IMR-90 (cell line): ENCODE results near the gene AP3D1. TPM values are rescaled to one million over a fixed set of nuclear protein-coding genes. Genes with fewer than 3 reads are reported as not detected.

Experiments used
- ATAC-seq: fragments of 200-7000 bp; cut with Tn5 transposase; 2 replicates; pipeline ENCODE4 v1.9.1; 2020; ENCODE audit warnings: low read depth, mild to moderate bottlenecking, moderate library complexity
- BruUV-seq: library from RNA; stranded (reverse); fragments of 400-500 nt; replicated peaks from 2 replicates; lab custom pipeline; 2021; lab: Mats Ljungman, UMichigan
- CTCF ChIA-PET: fragments of 300-600 bp; formaldehyde crosslinking; extraction: SDS; loops from one replicate; lab custom pipeline; 2021; ENCODE audit warnings: antibody characterized with exemption; lab: Yijun Ruan, JAX
- POLR2A ChIA-PET: fragments of 300-600 bp; sonication (Branson Sonifier 250); formaldehyde crosslinking; loops from one replicate; lab custom pipeline; 2022; ENCODE audit warnings: antibody characterized with exemption; ENCODE audit not compliant: unreplicated experiment; lab: Charles Lee
- DNase-seq: peaks from one replicate; pipeline ENCODE4 v3.0.0; 2013
- H2AFZ ChIP-seq: replicated peaks from 2 replicates; pipeline ENCODE3; 2013; ENCODE audit warnings: low read length, mild to moderate bottlenecking; ENCODE audit not compliant: poor library complexity
- H2AK5ac ChIP-seq: 2 replicates; pipeline ENCODE4 v1.6.1; 2013; ENCODE audit warnings: low read depth, low read length, inconsistent platforms
- H2AK9ac ChIP-seq: replicated peaks from 2 replicates; pipeline ENCODE3; 2013; ENCODE audit warnings: mild to moderate bottlenecking, low read depth, low read length, moderate library complexity; ENCODE audit not compliant: poor library complexity
- H2BK120ac ChIP-seq: 2 replicates; pipeline ENCODE4 v1.6.1; 2013; ENCODE audit warnings: low read depth, low read length, inconsistent platforms
- H2BK15ac ChIP-seq: 3 replicates; pipeline ENCODE4 v1.6.1; 2013; ENCODE audit warnings: low read depth, low read length, inconsistent platforms
- H2BK20ac ChIP-seq: 2 replicates; pipeline ENCODE4 v1.6.1; 2013; ENCODE audit warnings: low read depth, mild to moderate bottlenecking, inconsistent platforms, low read length, moderate library complexity
- H2BK5ac ChIP-seq: 2 replicates; pipeline ENCODE4 v1.6.1; 2013; ENCODE audit warnings: mild to moderate bottlenecking, low read depth, low read length, inconsistent platforms; ENCODE audit not compliant: poor library complexity, severe bottlenecking
- H3K14ac ChIP-seq: replicated peaks from 2 replicates; pipeline ENCODE4 v1.6.1; 2013; ENCODE audit warnings: low read depth, low read length, inconsistent platforms
- H3K18ac ChIP-seq: 2 replicates; pipeline ENCODE4 v1.6.1; 2013; ENCODE audit warnings: low read depth, low read length, control low read depth
- H3K23ac ChIP-seq: 2 replicates; pipeline ENCODE4 v1.6.1; 2013; ENCODE audit warnings: low read depth, low read length, inconsistent platforms
- H3K27ac ChIP-seq: 2 replicates; pipeline ENCODE4 v1.5.1; 2013; ENCODE audit warnings: mild to moderate bottlenecking, control low read depth, low read length; ENCODE audit not compliant: insufficient read depth
- H3K27me3 ChIP-seq: 2 replicates; pipeline ENCODE4 v1.6.1; 2013; ENCODE audit warnings: low read length; ENCODE audit not compliant: control insufficient read depth, insufficient read depth
- H3K36me3 ChIP-seq: 2 replicates; pipeline ENCODE4 v1.6.1; 2013; ENCODE audit warnings: low read length, mixed read lengths; ENCODE audit not compliant: control insufficient read depth, insufficient read depth
- H3K4ac ChIP-seq: 2 replicates; pipeline ENCODE4 v1.6.1; 2013; ENCODE audit warnings: low read depth, low read length, inconsistent platforms
- H3K4me1 ChIP-seq: 2 replicates; pipeline ENCODE4 v1.6.1; 2013; ENCODE audit warnings: low read length, mixed read lengths; ENCODE audit not compliant: control insufficient read depth, insufficient read depth
- H3K4me2 ChIP-seq: 2 replicates; pipeline ENCODE4 v1.6.1; 2013; ENCODE audit warnings: low read depth, mild to moderate bottlenecking, control low read depth, low read length, moderate library complexity
- H3K4me3 ChIP-seq: 2 replicates; pipeline ENCODE4 v1.5.1; 2013; ENCODE audit warnings: low read depth, mild to moderate bottlenecking, control low read depth, low read length, moderate library complexity; ENCODE audit not compliant: insufficient read depth
- H3K56ac ChIP-seq: 2 replicates; pipeline ENCODE4 v1.6.1; 2013; ENCODE audit warnings: low read length, inconsistent platforms; ENCODE audit not compliant: insufficient read depth; ENCODE audit errors: extremely low read depth
- H3K79me1 ChIP-seq, 2 experiments: 2 replicates each; pipeline ENCODE4 v1.6.1; 2013; ENCODE audit warnings: low read length in 2 of 2, inconsistent platforms in 1 of 2, low read depth in 1 of 2
- H3K9ac ChIP-seq: 2 replicates; pipeline ENCODE4 v1.6.1; 2013; ENCODE audit warnings: low read depth, low read length, control low read depth
- H3K9me1 ChIP-seq: 2 replicates; pipeline ENCODE4 v1.6.1; 2013; ENCODE audit warnings: low read length, inconsistent platforms; ENCODE audit not compliant: insufficient read depth
- H3K9me3 ChIP-seq: 2 replicates; pipeline ENCODE4 v1.6.1; 2013; ENCODE audit warnings: low read length; ENCODE audit not compliant: control insufficient read depth, insufficient read depth
- H4K20me1 ChIP-seq: 2 replicates; pipeline ENCODE4 v1.6.1; 2013; ENCODE audit warnings: low read length, inconsistent platforms; ENCODE audit not compliant: insufficient read depth
- H4K5ac ChIP-seq: 2 replicates; pipeline ENCODE4 v1.6.1; 2013; ENCODE audit warnings: mild to moderate bottlenecking, low read depth, low read length, control low read depth
- H4K8ac ChIP-seq, 2 experiments: 2 replicates each; pipeline ENCODE4 v1.6.1; 2013; ENCODE audit warnings: low read depth in 2 of 2, low read length in 2 of 2, control low read depth in 1 of 2, inconsistent platforms in 1 of 2
- H4K91ac ChIP-seq: 2 replicates; pipeline ENCODE4 v1.6.1; 2013; ENCODE audit warnings: low read depth, low read length, inconsistent platforms; ENCODE audit not compliant: insufficient read depth
- BHLHE40 ChIP-seq: fragments of 150-350 bp; IDR thresholded peaks from 2 replicates; pipeline ENCODE4 v1.6.1; 2016; ENCODE audit warnings: mild to moderate bottlenecking, low read depth, low read length
- CEBPB ChIP-seq: IDR thresholded peaks from 2 replicates; pipeline ENCODE4 v1.6.1; 2012; ENCODE audit warnings: low read depth, low read length, improper control_type of control experiment
- CHD1 ChIP-seq: IDR thresholded peaks from 2 replicates; pipeline ENCODE4 v1.6.1; 2012; ENCODE audit warnings: low read depth, low read length, improper control_type of control experiment
- NFE2L2 ChIP-seq: fragments of 150-350 bp; IDR thresholded peaks from 2 replicates; pipeline ENCODE4 v1.6.1; 2016; ENCODE audit warnings: low read depth, mild to moderate bottlenecking, low read length
- RFX5 ChIP-seq: IDR thresholded peaks from 2 replicates; pipeline ENCODE4 v1.8.0; 2012; ENCODE audit warnings: low read depth, mild to moderate bottlenecking, low read length, moderate library complexity
- USF2 ChIP-seq: fragments of 150-350 bp; IDR thresholded peaks from 2 replicates; pipeline ENCODE4 v1.6.1; 2017; ENCODE audit warnings: mild to moderate bottlenecking, antibody characterized with exemption, low read length, low read depth
- WGBS, 2 experiments: methylation state at CpG; one replicate each; pipeline versions ENCODE4 v1.1.5 to v1.1.7; 2013; ENCODE audit warnings: missing lambda C conversion rate in 2 of 2; ENCODE audit not compliant: insufficient read length in 1 of 2; ENCODE audit errors: extremely low coverage in 2 of 2; 5-methylcytosine and 5-hydroxymethylcytosine counted together
- dilution Hi-C: fragments of 300-500 bp; cut with HindIII; formaldehyde crosslinking; loops from one replicate; pipeline ENCODE4 v1.14.3; 2018; ENCODE audit warnings: low sequenced_read_pairs; ENCODE audit not compliant: unreplicated experiment
- in situ Hi-C: fragments of 300-500 bp; cut with MboI; formaldehyde crosslinking; loops from 3 replicates; pipeline ENCODE4 v1.14.3; 2019; ENCODE audit warnings: low sequenced_read_pairs, inconsistent platforms, mixed read lengths
- intact Hi-C: fragments of 100-400 bp; cut with micrococcal nuclease; formaldehyde crosslinking; loops from 2 replicates; pipeline ENCODE4 v1.10.0; 2022
- polyA plus RNA-seq, 3 experiments: library from polyadenylated mRNA; depleted of rRNA; stranded (reverse); fragments of >200 nt; gene quantifications; 2 replicates each; pipeline ENCODE4 v1.2.3, GENCODE V29; 2012; ENCODE audit warnings: low replicate concordance in 1 of 3
- total RNA-seq: library from RNA; depleted of rRNA; stranded (reverse); fragments of >200 nt; gene quantifications from 2 replicates; pipeline ENCODE4 v1.2.3, GENCODE V29; 2012

Gene AP3D1
- total and polyA plus RNA-seq, 2 of the 4 experiments (the other 2 are of a cell fraction): 75.3 to 129 TPM

- Histone ChIP-seq H2AK5ac (peak overlapping the region; percentile 91; the same call in 1 of the 2 replicates), H4K20me1 (no peaks in the 10 kb centered on the region), H4K91ac (no peak overlapping the region), H2AK9ac (peak overlapping the region; percentile 97), H3K9me1 (peaks cover 7% of the 10 kb centered on the region), H4K8ac (no peak overlapping the region), H2BK20ac (no peak overlapping the region), H3K79me1 (peaks cover 5 to 30% of the 10 kb centered on the region in 2 experiments; a peak in 3 of 4 replicates), H3K4ac (no peak overlapping the region; the same call in 1 of the 2 replicates), H3K18ac (no peak overlapping the region), H2AFZ (peak overlapping the region; percentile 99), H3K4me2 (no peak overlapping the region), H3K56ac (no peak overlapping the region), H2BK120ac (no peak overlapping the region), H3K27ac (no peak overlapping the region), H3K4me3 (no peak overlapping the region), H3K36me3 (no peaks in the 10 kb centered on the region), H3K14ac (no peak overlapping the region), H2BK15ac (no peak overlapping the region), H2BK5ac (no peak overlapping the region), H4K5ac (no peak overlapping the region), H3K27me3 (no peaks in the 10 kb centered on the region), H3K9me3 (no peaks in the 10 kb centered on the region), H3K9ac (no peak overlapping the region), H3K23ac (no peak overlapping the region), H3K4me1 (peaks cover 22% of the 10 kb centered on the region)
- dilution Hi-C loops (no loop called here), in situ Hi-C loops (no loop called here), intact Hi-C loops (no loop called here)
- WGBS, 2 experiments: 81% methylated on average over 6 of the region's 9 CpGs; no CpG with 5 or more reads in 1 of the 2 experiments
- DNase-seq: no peak
- no peak for TF ChIP-seq CHD1
- no peak for TF ChIP-seq CEBPB
- no peak for TF ChIP-seq USF2
- TF ChIP-seq BHLHE40: no peak
- TF ChIP-seq NFE2L2: no peak
- TF ChIP-seq RFX5: no peak
- no peak for ATAC-seq
- ChIA-PET CTCF (no interaction called here), POLR2A (no interaction called here)
- no TSS peak for BruUV-seq
Observed at GRCh38 chr19:2062770-2063169, 88.6 kb downstream of the AP3D1 start.
